Lung (tissue), 12 donors: ENCODE measurements around the gene ATP5PD. TPM values are rescaled to one million over a fixed set of nuclear protein-coding genes. Genes with fewer than 3 reads are reported as not detected.
"Not testable (repeated sequence)": the region's sequence is repeated elsewhere in the genome, so short reads cannot be mapped to it uniquely, and the experiment has no call there.

Source experiments
- ATAC-seq: fragments of 200-7000 bp; cut with Tn5 transposase; one replicate; pipeline ENCODE4 v1.9.1; 2020; ENCODE audit warnings: moderate number of reproducible peaks; ENCODE audit not compliant: insufficient read depth, low FRiP score
- DNase-seq, 3 donors: peaks; one replicate each; pipeline ENCODE4 v3.0.0-alpha.2; 2013 to 2017
- H3K27ac ChIP-seq, 2 donors: one replicate each; pipeline ENCODE4 v1.5.1; 2013; ENCODE audit warnings: mild to moderate bottlenecking in 2 of 2, moderate library complexity in 2 of 2, control low read depth in 1 of 2, inconsistent platforms in 1 of 2, low read depth in 1 of 2, low read length in 1 of 2
- H3K27me3 ChIP-seq, 3 donors: one replicate each; pipeline ENCODE4 v1.5.1; 2013; ENCODE audit warnings: low read length in 2 of 3; ENCODE audit not compliant: control insufficient read depth in 3 of 3, insufficient read depth in 3 of 3
- H3K36me3 ChIP-seq, 4 donors: one replicate each; pipeline ENCODE4 v1.5.1; 2013; ENCODE audit warnings: low read length in 4 of 4, mild to moderate bottlenecking in 1 of 4, moderate library complexity in 1 of 4; ENCODE audit not compliant: control insufficient read depth in 4 of 4, insufficient read depth in 4 of 4
- H3K4me1 ChIP-seq, 5 donors: one replicate each; pipeline ENCODE4 v1.5.1; 2013; ENCODE audit warnings: low read length in 5 of 5, mild to moderate bottlenecking in 2 of 5, moderate library complexity in 1 of 5; ENCODE audit not compliant: control insufficient read depth in 5 of 5, insufficient read depth in 5 of 5
- H3K4me3 ChIP-seq: one replicate; pipeline ENCODE4 v1.5.1; 2013; ENCODE audit warnings: mild to moderate bottlenecking, control low read depth, moderate library complexity
- H3K9ac ChIP-seq, 2 donors: one replicate each; pipeline ENCODE4 v1.5.1; 2013; ENCODE audit warnings: low read length in 2 of 2, control low read depth in 1 of 2; ENCODE audit not compliant: insufficient read depth in 1 of 2
- H3K9me3 ChIP-seq, 4 donors: one replicate each; pipeline ENCODE4 v1.5.1; 2013; ENCODE audit warnings: low read length in 3 of 4, mild to moderate bottlenecking in 1 of 4, moderate library complexity in 1 of 4; ENCODE audit not compliant: control insufficient read depth in 4 of 4, insufficient read depth in 3 of 4
- CTCF ChIP-seq: IDR thresholded peaks from 2 replicates; pipeline ENCODE4 v1.5.1; 2012; ENCODE audit warnings: mild to moderate bottlenecking; ENCODE audit errors: control extremely low read depth, extremely low read depth
- WGBS, 2 donors: extraction: QIAGEN DNeasy Blood & Tissue Kit; methylation state at CpG; one replicate each; pipeline ENCODE4 v1.1.7; 2013; 5-methylcytosine and 5-hydroxymethylcytosine counted together
- polyA plus RNA-seq, 2 donors: library from polyadenylated mRNA; stranded (reverse); fragments of 200-250 nt; gene quantifications; one replicate each; pipeline ENCODE4 v1.2.1, GENCODE V29; 2013
- total RNA-seq, 2 donors: library from RNA; depleted of rRNA in 1 of 2; stranded (reverse); fragments of >200 nt in 1 of 2; gene quantifications; one replicate each; pipeline ENCODE4 v1.2.1, GENCODE V29; 2014 to 2021
- donor health status: control.
- donor health status: control.
- donor health status: Bipolar disorder and iron deficiency.
- donor health status: healthy.
- donor health status: DM: yes; HTN: yes; CAD: no.

ATP5PD gene
- total and polyA plus RNA-seq, 4 donors = 110 to 736 (median 257) TPM

- H3K9ac ChIP-seq = peak overlapping the region in 1 of 2 donors; percentile 77
- WGBS, 2 donors = 37 to 43% methylated on average over 5 of the region's 5 CpGs
- no peaks in the 10 kb centered on the region for H3K9me3 ChIP-seq
- no peak overlapping the region for H3K4me3 ChIP-seq
- no peak for TF ChIP-seq CTCF
- H3K4me1 ChIP-seq = peaks cover 0 to 18% (median 3%) of the 10 kb centered on the region in 5 donors
- no peak for ATAC-seq
- H3K27me3 ChIP-seq = no peaks in the 10 kb centered on the region
- peaks cover 6 to 17% (median 14%) of the 10 kb centered on the region in 4 donors for H3K36me3 ChIP-seq
- H3K27ac ChIP-seq = peak overlapping the region in 1 of 2 donors; percentile 27
- DNase-seq = peak in 2 of 3 donors; percentile 30 to 34
Measured at GRCh38 chr17:75048249-75048878, 1.6 kb upstream of the ATP5PD start.

GRCh38 chr17:75047398-75048098 is 779 bp upstream of the ATP5PD start:
- ATAC-seq = no peak
- no peak for TF ChIP-seq CTCF

GRCh38 chr17:75045946-75046406 is 793 bp downstream of the ATP5PD start:
- not testable (repeated sequence) for H3K27me3 ChIP-seq
- peak overlapping the region; percentile 87 for H3K4me3 ChIP-seq

More at GRCh38 chr17:75047398-75048098, 779 bp upstream of the ATP5PD start:
- Histone ChIP-seq H3K36me3 (peaks cover 0 to 11% (median 8%) of the 10 kb centered on the region in 4 donors), H3K27ac (peak overlapping the region; percentile 64 to 91), H3K27me3 (no peaks in the 10 kb centered on the region), H3K4me3 (peak overlapping the region; percentile 94), H3K4me1 (peaks cover 0 to 18% (median 3%) of the 10 kb centered on the region in 5 donors), H3K9me3 (no peaks in the 10 kb centered on the region), H3K9ac (peak overlapping the region in 1 of 2 donors; percentile 49)
- DNase-seq = peak; percentile 41 to 46 (median 42)
- 1 to 2% methylated on average over 26 to 38 of the region's 38 CpGs for WGBS, 2 donors

GRCh38 chr17:75044716-75045115 is 2.1 kb downstream of the ATP5PD start:
- Histone ChIP-seq H3K9me3 (no peaks in the 10 kb centered on the region), H3K4me3 (no peak overlapping the region), H3K9ac (no peak overlapping the region), H3K27ac (no peak overlapping the region), H3K27me3 (no peaks in the 10 kb centered on the region), H3K36me3 (peaks cover 10 to 20% (median 18%) of the 10 kb centered on the region in 4 donors), H3K4me1 (peaks cover 0 to 18% (median 3%) of the 10 kb centered on the region in 5 donors)
- ATAC-seq (no peak), DNase-seq (no peak)
- WGBS, 2 donors = 86 to 87% methylated on average over 7 of the region's 7 CpGs
- TF ChIP-seq CTCF = no peak

More at GRCh38 chr17:75045946-75046406, 793 bp downstream of the ATP5PD start:
- 19 to 22% methylated on average over 25 of the region's 25 CpGs for WGBS, 2 donors
- Histone ChIP-seq H3K27ac (peak overlapping the region; percentile 98 to 99), H3K4me1 (peaks cover 0 to 18% (median 3%) of the 10 kb centered on the region in 5 donors), H3K9ac (peak overlapping the region in 1 of 2 donors; percentile 71), H3K36me3 (peaks cover 5 to 15% (median 9%) of the 10 kb centered on the region in 4 donors)
- DNase-seq, ATAC-seq, H3K9me3 ChIP-seq: not testable (repeated sequence)

- peaks cover 14 to 25% (median 22%) of the 10 kb centered on the region in 4 donors for H3K36me3 ChIP-seq
- H3K4me3 ChIP-seq, H3K9ac ChIP-seq, ATAC-seq, DNase-seq, H3K9me3 ChIP-seq, H3K27me3 ChIP-seq, H3K27ac ChIP-seq: not testable (repeated sequence)
- peaks cover 0 to 17% (median 3%) of the 10 kb centered on the region in 5 donors for H3K4me1 ChIP-seq
- WGBS, 2 donors = 80 to 83% methylated on average over 5 of the region's 5 CpGs
Measured at GRCh38 chr17:75043789-75044188, 3.0 kb downstream of the ATP5PD start.
